Measurements from ENCODE around the gene CLBA1.

Gene CLBA1

DNA sequence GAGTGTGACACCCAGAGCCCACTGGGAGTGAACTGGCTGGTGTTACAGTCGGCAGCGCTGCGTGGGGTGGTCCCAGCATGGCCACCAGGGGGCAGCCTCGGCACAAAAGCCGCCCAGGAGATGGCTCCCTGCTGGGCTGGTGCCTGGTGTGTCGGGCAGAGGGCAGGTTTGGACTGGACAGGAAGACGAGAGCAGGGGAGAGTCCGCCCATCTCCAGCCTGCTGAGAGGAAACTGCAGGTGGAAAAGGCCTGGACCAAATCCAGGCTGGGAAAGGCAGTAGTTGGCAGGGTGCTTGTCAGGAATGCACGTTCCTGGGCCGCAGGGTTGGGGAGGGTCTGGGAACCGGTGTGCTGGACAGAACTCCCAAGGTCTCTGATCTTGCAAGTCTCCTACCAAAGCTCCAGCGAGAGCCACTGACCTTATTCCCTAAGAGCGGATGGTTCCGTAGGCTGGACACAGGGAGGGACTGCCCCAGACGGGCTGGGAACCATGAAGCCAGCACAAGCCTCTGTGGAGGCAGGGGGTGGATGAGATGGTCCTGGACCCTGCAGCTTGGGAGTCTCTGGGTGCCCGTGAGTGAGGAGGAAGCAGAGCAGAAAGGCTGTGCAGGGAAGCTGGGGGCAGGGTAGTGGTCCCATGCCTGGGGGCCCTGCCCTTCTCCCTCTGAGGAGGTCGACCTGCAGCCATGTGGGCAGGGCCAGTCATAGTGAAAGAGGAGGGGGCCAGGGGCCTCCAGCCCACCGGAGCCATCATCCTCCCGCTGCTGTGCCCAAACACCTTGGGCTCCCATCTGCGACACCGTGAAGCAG is 9.2 kb upstream of the CLBA1 start:
- Histone ChIP-seq H3K9ac (ENCODE audit: low read depth, low read length, poor library complexity, severe bottlenecking) (no peak overlapping the region), H2AFZ (ENCODE audit: low read length) (peak overlapping the region; percentile 27; the same call in 1 of the 2 replicates), H3K27me3 (ENCODE audit: insufficient read depth, low read length, poor library complexity, severe bottlenecking) (no peaks in the 10 kb centered on the region), H3K36me3 (ENCODE audit: insufficient read depth, low read length) (no peaks in the 10 kb centered on the region), H3K79me2 (ENCODE audit: insufficient read depth, low read length) (no peaks in the 10 kb centered on the region), H3F3A (ENCODE audit: low read depth) (no peaks in the 10 kb centered on the region), H3K9me2 (replicated peaks; ENCODE audit: low read depth, low read length) (no peaks in the 10 kb centered on the region), H3K4me1 (ENCODE audit: insufficient read depth, low read length, poor library complexity, severe bottlenecking) (no peaks in the 10 kb centered on the region), H3K4me3 (ENCODE audit: low read length, poor library complexity, severe bottlenecking) (no peak overlapping the region), H4K20me1 (ENCODE audit: insufficient read depth, low read length, poor library complexity, severe bottlenecking) (no peaks in the 10 kb centered on the region), H3K4me2 (ENCODE audit: low read depth, low read length, poor library complexity, severe bottlenecking) (no peak overlapping the region), H3K9me3 (ENCODE audit: insufficient read depth, low read depth, low read length) (no peaks in the 10 kb centered on the region)
- TF ChIP-seq CTCF (conservative IDR thresholded peaks at IDR 0.05; ENCODE audit: low read length): peak; percentile 77
- no peak for TF ChIP-seq EZH2phosphoT487 (IDR thresholded peaks at IDR 0.05; ENCODE audit: borderline replicate concordance)

DNA sequence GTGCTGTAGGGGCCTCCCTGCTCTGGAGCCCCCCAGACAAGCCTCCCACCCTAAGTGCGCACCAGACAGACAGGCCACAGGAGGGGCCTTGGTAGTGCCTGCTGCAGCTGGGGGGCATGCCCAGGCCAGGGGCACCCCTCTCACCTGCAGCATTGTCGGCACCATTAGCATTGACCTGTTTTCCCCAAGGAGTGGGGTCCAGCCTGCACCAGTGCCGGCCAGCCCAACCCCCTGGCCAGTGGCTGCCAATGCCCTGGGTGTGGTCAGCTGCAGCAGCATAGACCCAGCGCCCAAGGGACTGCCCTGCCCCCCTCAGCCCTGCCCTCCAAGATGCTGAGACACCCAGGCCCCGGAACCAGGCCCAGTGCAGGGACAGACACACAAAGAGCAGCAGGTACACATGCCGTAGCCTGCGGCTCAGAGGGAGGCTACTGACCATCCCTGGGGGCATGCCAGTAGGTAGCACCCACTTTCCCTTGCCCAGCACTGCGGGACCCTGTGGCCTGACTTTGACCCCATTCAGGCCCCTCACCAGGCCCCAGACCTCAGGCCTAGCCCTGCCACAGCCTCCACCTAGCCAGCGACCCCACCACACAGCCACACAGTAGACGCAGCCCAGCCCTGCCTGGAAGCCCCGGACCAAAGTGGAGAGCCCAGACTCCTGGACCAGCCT is 8.4 kb upstream of the CLBA1 start:
- Histone ChIP-seq H3K9ac (ENCODE audit: low read depth, low read length, poor library complexity, severe bottlenecking) (no peak overlapping the region), H3K27me3 (ENCODE audit: insufficient read depth, low read length, poor library complexity, severe bottlenecking) (no peaks in the 10 kb centered on the region), H3K79me2 (ENCODE audit: insufficient read depth, low read length) (no peaks in the 10 kb centered on the region), H3K4me2 (ENCODE audit: low read depth, low read length, poor library complexity, severe bottlenecking) (no peak overlapping the region), H4K20me1 (ENCODE audit: insufficient read depth, low read length, poor library complexity, severe bottlenecking) (no peaks in the 10 kb centered on the region), H3F3A (ENCODE audit: low read depth) (no peaks in the 10 kb centered on the region), H3K36me3 (ENCODE audit: insufficient read depth, low read length) (no peaks in the 10 kb centered on the region), H3K9me2 (replicated peaks; ENCODE audit: low read depth, low read length) (no peaks in the 10 kb centered on the region), H3K9me3 (ENCODE audit: insufficient read depth, low read depth, low read length) (no peaks in the 10 kb centered on the region), H3K4me3 (ENCODE audit: low read length, poor library complexity, severe bottlenecking) (no peak overlapping the region), H3K4me1 (ENCODE audit: insufficient read depth, low read length, poor library complexity, severe bottlenecking) (no peaks in the 10 kb centered on the region), H2AFZ (ENCODE audit: low read length) (no peak overlapping the region)
- TF ChIP-seq CTCF (conservative IDR thresholded peaks at IDR 0.05; ENCODE audit: low read length): no peak
- TF ChIP-seq EZH2phosphoT487 (IDR thresholded peaks at IDR 0.05; ENCODE audit: borderline replicate concordance): no peak

- Histone ChIP-seq H3K4me2 (ENCODE audit: low read depth, low read length, poor library complexity, severe bottlenecking) (no peak within 1 kb of the TSS), H3K9ac (ENCODE audit: low read depth, low read length, poor library complexity, severe bottlenecking) (no peak within 1 kb of the TSS), H4K20me1 (ENCODE audit: insufficient read depth, low read length, poor library complexity, severe bottlenecking) (no peaks in the 10 kb centered on the region)
Measured at GRCh38 chr14:104977681-104978653, 7.6 kb upstream of the CLBA1 start, which contains the start of gene AHNAK2. TSS of gene AHNAK2 (minus strand) at chr14:104978374. CDS start at chr14:104978237, 137 bp downstream.

More at GRCh38 chr14:104977681-104978653, 7.6 kb upstream of the CLBA1 start, which contains the start of gene AHNAK2:
- TF ChIP-seq CTCF (conservative IDR thresholded peaks at IDR 0.05; ENCODE audit: low read length): no peak
- TF ChIP-seq EZH2phosphoT487 (IDR thresholded peaks at IDR 0.05; ENCODE audit: borderline replicate concordance): no peak
- no peak within 1 kb of the TSS for H3K4me3 ChIP-seq (ENCODE audit: low read length, poor library complexity, severe bottlenecking)
- H3K36me3 ChIP-seq (ENCODE audit: insufficient read depth, low read length): no peaks in the 10 kb centered on the region
- H3K9me3 ChIP-seq (ENCODE audit: insufficient read depth, low read depth, low read length): no peaks in the 10 kb centered on the region
- no peaks in the 10 kb centered on the region for H3F3A ChIP-seq (ENCODE audit: low read depth)
- H3K9me2 ChIP-seq (replicated peaks; ENCODE audit: low read depth, low read length): no peaks in the 10 kb centered on the region
- no peaks in the 10 kb centered on the region for H3K27me3 ChIP-seq (ENCODE audit: insufficient read depth, low read length, poor library complexity, severe bottlenecking)
- no peaks in the 10 kb centered on the region for H3K79me2 ChIP-seq (ENCODE audit: insufficient read depth, low read length)
- H2AFZ ChIP-seq (ENCODE audit: low read length): no peak within 1 kb of the TSS
- no peaks in the 10 kb centered on the region for H3K4me1 ChIP-seq (ENCODE audit: insufficient read depth, low read length, poor library complexity, severe bottlenecking)

Measured in Loucy (cell line).